A549 treated with dexamethasone at 1 μM for 4 hours (cell line): ENCODE results near the gene VPS26A. TPM values are rescaled to one million over a fixed set of nuclear protein-coding genes. Genes with fewer than 3 reads are reported as not detected.

ENCODE experiments used
- total RNA-seq: library from RNA; stranded (reverse); fragments of 200-300 nt; extraction: Qiagen RNA extraction; gene quantifications from 5 replicates; pipeline ENCODE4 v1.2.3, GENCODE V29; 2022

The VPS26A gene
- total RNA-seq = 51.2 to 66.6 TPM (median 54.1 TPM) in 5 replicates

GRCh38 chr10:69123747-69124562 lies at the start of gene VPS26A:
Gene VPS26A, plus strand, starts transcription at chr10:69124178. Its CDS starts 100 bp downstream, at chr10:69124278.

GRCh38 chr10:69087590-69088470 lies 36.1 kb upstream of the VPS26A start, which contains the start of gene SRGN:
Gene SRGN, plus strand, starts transcription at chr10:69088103. Its CDS starts 55 bp downstream, at chr10:69088158.

GRCh38 chr10:69179743-69180524 lies 56.0 kb downstream of the VPS26A start, which contains the start of gene SUPV3L1:
Gene SUPV3L1, plus strand, starts transcription at chr10:69180234. Its CDS starts 58 bp downstream, at chr10:69180292.

GRCh38 chr10:69220041-69220451 lies 96.1 kb downstream of the VPS26A start, which contains the start of gene HKDC1:
Gene HKDC1, plus strand, starts transcription at chr10:69220332. Its CDS starts 104 bp downstream, at chr10:69220436.

Other genes with a start within 250 kb of the VPS26A start
- gene DDX50, start 222.9 kb upstream of the VPS26A start, total RNA-seq = 32.3 to 40.1 TPM (median 36.4 TPM) in 5 replicates
- gene DDX21, start 168.0 kb upstream of the VPS26A start, total RNA-seq = 127 to 165 TPM (median 144 TPM) in 5 replicates
- 44.0 to 50.5 TPM (median 49.5 TPM) in 5 replicates for gene KIFBP, start 135.4 kb upstream of the VPS26A start, total RNA-seq
- gene SRGN, start 36.1 kb upstream of the VPS26A start, total RNA-seq = 96.7 to 143 TPM (median 103 TPM) in 5 replicates
- gene SUPV3L1, start 56.1 kb downstream of the VPS26A start, total RNA-seq = 33.5 to 36.9 TPM (median 34.2 TPM) in 5 replicates
- gene HKDC1, start 96.2 kb downstream of the VPS26A start, total RNA-seq = 9.0 to 13.3 TPM (median 10.3 TPM) in 5 replicates
- gene HK1, start 154.3 kb downstream of the VPS26A start, total RNA-seq = 36.7 to 47.7 TPM (median 46.5 TPM) in 5 replicates